HG03354 (cell line): Measurements from ENCODE around the gene CASKIN1.

Experiments used
- ATAC-seq: cut with Tn5 transposase; IDR thresholded peaks from one replicate; pipeline ENCODE4 v1.9.1; 2021; ENCODE audit warnings: mild to moderate bottlenecking; ENCODE audit not compliant: unreplicated experiment, poor library complexity, severe bottlenecking

Gene CASKIN1

DNA sequence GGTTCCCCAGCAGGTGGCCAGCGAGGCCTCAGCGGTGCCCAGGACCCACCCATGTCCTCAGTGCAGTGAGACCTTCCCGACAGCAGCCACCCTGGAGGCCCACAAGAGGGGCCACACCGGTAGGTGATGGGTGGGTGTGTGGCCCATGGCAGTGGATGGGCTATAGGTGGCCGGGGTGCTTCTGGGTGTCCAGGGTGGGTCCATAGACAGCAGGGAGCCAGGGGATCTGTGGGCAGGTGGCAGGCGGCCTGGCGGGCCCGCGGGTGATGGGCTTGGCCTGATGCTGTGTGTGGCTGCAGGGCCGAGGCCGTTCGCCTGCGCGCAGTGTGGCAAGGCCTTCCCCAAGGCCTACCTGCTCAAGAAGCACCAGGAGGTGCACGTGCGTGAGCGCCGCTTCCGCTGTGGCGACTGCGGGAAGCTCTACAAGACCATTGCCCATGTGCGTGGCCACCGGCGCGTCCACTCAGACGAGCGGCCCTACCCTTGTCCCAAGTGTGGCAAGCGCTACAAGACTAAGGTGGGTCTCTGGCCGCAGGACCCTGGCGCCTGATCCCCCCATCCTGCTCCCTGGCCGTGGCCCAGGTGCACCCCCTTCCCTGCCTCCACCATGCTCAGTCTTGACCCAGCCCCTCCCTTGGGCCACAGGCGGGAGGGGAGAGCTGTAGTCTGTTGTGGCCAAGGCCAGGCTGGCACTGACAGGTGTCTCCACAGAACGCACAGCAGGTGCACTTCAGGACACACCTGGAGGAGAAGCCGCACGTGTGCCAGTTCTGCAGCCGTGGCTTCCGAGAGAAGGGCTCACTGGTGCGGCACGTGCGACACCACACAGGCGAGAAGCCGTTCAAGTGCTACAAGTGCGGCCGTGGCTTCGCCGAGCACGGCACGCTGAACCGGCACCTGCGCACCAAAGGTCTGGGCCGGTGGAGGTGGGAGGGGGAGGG lies 37.7 kb upstream of the CASKIN1 start:
- no peak for ATAC-seq

DNA sequence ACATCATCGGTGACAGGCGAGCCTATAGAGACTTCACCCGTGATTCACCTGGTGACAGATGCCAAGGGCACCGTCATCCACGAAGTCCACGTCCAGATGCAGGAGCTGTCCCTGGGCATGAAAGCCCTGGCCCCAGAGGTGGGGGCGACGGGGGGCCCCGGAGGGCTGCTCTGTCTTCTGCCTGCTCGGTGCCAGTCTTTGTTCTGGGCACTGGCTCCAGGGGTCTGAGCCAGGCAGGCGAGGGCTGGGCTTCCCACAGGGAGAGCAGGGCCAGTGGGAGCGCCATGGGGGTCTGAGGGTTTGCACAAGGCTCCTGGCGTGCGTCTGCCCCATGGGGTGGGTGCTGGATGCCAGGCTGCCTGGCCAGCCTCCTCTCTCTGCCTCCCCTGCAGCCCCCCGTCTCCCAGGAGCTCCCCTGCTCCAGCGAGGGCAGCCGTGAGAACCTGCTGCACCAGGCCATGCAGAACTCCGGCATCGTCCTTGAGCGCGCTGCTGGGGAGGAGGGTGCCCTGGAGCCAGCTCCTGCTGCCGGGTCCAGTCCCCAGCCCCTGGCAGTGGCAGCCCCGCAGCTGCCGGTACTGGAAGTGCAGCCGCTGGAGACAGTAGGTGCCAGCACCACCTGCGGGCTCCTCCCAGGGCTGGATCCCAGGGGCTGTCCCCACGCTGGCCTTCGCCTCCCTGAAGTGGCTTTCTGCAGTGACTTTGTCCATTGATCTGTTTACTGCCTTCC lies 36.8 kb upstream of the CASKIN1 start:
- ATAC-seq = no peak

DNA sequence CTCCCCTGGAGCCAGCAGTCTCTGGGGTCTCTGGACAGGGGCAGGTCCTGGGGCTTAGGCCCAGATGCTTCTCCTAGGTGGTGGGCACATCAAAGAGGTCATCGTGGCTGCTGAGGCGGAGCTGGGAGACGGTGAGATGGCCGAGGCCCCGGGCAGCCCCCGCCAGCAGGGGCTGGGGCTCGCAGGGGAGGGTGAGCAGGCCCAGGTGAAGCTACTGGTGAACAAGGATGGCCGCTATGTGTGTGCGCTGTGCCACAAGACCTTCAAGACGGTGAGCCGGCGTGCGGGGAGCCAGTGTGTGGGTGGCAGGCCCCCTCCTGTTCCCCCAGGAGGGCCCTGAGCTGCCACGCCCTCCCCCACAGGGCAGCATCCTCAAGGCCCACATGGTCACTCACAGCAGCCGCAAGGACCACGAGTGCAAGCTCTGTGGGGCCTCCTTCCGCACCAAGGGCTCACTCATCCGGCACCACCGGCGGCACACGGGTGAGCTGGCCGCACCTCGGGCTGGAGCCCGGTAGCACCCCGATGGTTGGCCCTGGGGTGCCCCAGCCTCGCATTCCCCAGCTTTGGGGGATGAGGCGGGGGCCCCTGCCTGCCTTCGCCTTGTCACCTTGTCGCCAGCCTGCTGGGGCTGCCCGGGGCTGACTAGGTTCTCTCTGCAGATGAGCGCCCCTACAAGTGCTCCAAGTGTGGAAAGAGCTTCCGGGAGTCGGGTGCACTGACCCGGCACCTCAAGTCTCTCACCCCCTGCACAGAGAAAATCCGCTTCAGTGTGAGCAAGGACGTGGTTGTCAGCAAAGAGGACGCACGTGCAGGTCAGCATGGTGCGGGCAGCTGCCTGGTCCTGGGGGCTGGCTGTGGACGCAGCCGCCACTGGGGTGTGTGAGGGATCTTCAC lies 35.9 kb upstream of the CASKIN1 start:
- no peak for ATAC-seq

DNA sequence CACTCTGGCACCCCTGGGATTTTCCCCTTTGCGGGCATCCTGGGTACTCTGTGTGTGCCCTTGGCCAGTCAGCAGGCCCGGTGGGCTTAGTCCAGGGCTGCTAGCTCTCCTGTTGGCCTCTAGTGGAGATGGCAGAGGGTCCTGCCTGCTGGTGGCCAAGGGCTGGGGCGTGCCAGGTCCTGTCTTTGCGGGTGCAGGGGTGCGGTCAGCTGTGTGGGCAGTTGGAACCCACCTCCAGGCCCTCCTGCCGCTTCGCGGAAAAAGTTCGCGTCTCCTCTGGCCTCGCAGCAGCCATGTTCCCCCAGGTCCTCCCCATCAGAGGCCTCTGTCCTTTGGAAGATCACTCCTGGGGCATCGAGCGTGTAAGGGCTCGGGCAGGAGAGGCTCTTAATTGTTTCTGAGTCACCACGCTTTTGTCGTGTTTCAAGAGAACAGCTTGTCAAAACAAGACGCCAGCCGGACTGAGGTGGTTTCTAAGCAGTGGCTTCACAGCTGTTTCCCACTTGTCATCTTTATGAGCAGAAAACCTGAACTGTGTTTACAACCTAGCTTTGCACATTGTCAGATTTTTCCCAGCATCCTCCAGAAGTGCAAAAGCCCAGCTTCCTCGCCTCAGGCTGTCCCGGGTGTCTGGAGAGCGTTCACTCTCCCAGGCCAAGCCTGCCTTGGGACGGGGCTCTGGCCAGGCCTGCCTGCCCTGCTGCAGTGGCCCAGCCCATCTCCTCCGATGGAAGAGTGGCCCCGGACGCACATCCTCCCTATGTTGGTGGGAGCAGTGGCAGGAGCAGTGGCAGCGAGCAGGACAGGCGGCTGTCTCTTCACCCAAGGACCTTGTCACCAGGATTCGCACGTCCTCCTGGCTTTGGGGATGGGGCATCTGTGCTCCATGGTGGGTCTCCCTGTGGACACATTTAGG lies 34.9 kb upstream of the CASKIN1 start:
- ATAC-seq = no peak

DNA sequence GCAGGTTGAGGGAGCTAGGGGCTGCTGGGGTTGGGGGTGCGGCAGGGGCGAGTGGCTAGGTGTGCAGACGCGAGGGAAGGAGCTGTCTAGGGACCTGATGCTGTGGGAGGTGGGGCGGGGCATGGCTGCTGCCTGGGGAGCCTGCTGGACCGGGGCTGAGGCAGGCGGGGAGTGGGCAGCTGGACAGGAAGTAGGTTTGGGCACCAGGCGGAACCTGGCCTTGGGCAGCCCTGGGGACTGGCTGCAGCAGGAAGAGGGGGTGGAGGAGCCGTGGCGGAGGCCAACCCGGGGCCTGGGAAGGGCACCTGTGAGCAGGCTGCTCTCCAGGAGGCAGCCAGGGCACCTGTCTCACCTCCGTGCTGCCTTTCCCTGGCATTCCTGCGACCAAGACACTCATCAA lies 34.0 kb upstream of the CASKIN1 start:
- ATAC-seq = no peak

DNA sequence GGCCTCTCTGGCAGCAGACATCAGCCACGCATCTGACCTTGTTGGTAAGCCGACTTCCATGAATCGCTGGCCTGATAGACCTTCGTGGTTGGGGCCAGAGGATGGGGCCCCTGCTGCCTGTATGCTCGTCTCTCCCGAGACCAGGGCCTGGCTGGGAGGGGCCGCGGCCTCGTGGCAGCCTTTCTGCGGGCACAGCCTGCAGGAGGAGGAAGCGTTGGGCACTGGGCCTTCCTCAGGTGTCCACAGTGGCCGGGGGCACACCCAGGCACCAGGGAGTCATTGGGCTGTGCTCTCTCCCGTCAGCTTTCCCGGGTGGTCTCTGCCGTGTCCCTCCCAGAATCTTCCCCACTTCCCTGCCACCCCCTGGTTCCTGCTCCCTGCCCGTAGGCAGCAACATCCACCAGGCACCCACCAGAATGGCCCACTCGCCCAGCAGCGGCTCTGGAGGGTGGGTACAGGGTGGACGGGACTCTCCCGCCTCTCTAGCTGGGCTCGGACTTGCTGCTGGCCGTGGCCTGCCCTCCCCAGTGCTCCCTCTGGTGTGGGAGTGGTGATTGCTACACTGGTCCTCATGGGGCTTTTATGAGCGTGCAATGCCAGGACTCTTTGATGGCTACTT lies 33.3 kb upstream of the CASKIN1 start:
- ATAC-seq = no peak

DNA sequence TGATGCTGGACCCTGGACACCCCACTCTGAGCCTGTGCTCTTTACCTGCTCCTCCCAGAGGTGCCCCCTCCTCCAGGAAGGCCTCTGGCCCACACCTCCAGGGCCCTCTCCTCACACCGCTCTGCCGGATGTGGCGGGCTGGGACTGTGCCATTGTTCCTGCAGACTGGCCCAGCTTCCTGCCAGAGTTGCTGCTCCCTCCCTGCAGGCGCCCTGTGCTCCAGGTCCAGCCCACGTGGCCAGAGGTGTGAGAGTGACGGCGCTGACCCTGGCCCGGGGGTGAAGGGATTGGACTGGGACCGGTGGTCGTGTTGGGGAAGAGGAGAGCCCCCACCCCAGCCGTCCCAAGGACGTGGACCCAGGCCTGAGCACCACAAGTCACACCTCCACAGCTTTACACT lies 32.7 kb upstream of the CASKIN1 start:
- no peak for ATAC-seq

DNA sequence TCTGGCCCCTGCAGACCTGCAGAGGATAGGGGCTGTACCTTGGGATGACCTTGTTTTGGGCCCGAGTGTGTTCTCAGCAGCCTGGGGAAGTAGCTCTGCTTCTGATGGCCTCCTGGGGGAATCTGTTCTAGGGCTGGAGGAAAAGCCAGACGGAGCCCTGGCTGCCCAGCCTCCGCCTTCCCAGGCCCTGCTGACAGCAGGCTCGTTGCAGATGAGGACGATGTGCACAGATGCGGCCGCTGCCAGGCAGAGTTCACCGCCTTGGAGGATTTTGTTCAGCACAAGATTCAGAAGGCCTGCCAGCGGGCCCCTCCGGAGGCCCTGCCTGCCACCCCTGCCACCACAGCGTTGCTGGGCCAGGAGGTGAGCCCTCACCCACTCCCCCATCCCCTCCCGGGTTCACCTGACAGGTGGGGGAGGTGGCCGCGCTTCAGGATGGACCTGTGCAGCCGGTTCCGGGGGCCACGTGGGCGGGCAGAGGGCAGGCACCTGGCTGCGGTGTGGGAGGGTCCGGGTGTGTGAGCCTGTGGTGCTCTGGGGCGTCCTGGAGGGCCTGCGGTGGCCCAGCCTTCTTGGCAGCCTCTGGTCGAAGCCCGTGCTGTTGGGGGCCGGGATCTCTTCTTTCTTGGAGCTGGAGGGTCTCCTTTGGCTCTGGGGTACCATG lies 31.9 kb upstream of the CASKIN1 start:
- ATAC-seq = no peak

DNA sequence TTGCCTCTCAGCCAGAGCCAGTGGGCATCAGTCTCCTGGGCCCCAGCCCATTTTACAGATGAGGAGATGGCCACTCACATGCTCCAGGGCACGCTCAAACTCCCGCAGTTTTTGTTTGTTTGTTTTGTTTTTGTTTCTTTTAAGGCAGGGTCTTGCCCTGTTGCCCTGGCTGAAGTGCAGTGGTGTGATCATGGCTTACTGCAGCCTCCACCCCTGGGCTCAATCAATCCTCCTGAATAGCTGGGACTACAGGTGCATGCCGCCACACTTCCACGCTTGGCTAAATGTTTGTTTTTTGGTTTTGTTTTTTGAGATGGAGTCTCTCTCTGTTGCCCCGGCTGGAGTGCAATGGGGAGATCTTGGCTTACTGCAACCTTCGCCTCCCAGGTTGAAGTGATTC lies 30.5 kb upstream of the CASKIN1 start:
- ATAC-seq = no peak

DNA sequence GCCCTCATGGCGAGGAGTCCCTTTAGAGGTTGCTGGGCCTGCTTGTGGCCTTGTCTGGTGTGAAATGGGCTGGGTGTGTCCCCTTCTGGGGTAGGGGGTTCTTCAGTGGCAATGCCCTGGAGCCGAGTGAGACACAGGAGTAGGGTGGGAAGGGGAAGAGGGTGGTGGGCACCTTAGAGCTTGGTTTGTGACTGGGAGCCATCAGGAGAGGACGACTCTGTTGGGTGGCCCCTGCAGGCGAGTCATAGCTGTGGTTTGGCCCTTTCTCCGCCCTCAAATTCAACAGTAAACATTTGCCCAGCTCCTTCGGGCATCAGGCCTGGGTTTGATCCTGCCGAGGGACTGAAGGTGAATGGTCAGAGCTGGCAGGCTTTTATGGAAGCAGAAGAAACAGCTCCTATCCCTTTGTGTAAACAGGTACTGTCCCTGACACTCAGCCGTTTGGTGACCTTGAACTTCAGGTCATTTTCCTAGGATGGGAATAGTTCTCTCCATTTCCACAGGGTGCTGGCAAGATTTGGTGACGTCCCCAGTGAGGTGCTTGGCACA lies 29.9 kb upstream of the CASKIN1 start:
- no peak for ATAC-seq

DNA sequence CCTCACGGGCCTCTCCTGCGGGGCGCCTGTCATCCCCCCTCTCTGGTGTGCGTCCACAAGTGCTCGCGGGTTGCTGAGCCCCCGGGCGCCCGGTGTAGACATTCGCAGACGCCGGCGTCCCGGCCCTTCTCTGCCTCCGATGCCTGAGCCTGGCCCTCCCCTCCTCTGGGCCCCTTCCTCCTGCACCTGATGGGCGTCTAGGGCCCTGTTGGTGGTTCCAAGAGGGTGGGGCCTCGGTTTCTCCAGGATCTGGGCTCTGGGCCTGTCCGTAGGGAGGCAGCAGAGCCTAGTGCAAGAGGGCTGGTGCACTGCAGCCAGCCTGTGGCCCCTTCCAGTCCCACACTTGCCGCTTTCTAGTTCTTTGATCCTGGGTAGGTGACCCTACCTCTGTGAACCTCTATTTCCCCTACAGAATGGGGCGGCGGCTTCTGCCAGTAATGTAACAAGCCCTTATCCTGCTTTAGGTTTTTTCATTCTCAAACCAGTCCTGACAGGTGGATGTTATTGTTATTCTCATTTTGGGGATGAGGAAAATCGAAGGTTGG lies 27.6 kb upstream of the CASKIN1 start:
- ATAC-seq = peak; percentile 17

DNA sequence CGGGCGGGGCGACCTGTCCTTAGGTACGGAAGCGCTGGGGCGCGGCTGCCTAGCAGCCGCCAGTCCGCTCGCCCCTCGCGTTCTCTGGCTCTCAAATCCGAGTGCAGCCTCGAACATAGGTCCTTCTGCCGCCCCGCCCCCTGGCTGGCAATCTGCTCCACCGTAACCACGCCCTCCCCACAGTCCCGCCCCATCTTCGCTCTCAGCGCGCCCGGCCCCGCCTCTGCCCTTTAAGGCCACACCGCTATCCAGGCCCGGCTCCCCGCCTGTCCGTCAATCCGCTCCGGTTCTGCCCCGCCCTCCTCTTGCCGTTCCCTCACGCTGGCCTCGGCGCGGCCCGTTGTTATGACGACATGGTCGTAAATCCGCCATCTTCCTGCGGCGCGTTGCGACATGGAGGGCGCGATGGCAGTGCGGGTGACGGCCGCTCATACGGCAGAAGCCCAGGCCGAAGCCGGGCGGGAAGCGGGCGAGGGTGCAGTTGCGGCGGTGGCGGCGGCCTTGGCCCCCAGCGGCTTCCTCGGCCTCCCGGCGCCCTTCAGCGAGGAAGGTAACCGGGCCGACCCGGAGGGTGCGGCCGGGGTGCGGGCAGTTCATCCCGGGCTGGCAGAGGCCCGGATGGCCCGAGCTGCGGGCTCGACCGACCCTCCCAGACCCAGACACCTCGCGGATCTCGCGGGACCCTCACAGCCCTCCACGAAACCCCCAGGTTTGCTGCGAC lies 27.0 kb upstream of the CASKIN1 start, which contains the start of gene E4F1:
Gene E4F1 (plus strand): TSS at position 371 of the 721 bp plus-strand sequence. CDS start 23 bp downstream, at position 394.
- peak; percentile 88 for ATAC-seq

DNA sequence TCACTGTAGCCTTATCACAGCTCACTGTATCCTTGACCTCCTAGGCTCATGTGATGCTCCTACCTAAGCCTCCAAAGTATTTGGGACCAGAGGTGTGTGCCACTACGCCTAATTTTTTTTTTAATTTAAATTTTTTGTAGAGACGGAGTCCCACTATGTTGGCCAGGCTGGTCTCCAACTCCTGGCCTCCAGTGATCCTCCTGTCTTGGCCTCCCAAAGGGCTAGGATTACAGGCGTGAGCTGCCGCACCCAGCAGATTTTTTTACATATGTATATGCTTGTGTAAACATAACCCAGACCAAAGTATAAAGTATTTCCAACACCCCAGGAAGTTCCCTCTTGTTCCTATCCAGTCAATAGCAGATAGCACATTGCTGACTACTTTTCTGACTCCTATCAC lies 19.9 kb upstream of the CASKIN1 start:
- ATAC-seq = no peak

DNA sequence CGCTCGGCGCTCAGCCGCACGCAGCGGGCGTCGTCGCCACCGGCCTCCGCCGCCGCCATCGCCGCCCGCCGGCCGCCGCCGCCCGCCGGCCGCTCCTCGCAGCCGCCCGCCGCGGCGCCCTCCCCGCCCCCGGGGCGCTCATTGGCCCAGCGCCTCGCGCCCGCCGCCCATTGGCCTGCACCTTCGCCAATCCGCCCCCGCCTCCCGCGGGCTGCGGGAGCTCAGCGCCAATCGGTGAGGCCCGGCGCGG lies 18.2 kb upstream of the CASKIN1 start, which contains the start of gene PGP:
Gene PGP (minus strand): TSS at position 122 of the 250 bp plus-strand sequence. CDS start 63 bp downstream, at position 59.
- ATAC-seq = peak; percentile 84

DNA sequence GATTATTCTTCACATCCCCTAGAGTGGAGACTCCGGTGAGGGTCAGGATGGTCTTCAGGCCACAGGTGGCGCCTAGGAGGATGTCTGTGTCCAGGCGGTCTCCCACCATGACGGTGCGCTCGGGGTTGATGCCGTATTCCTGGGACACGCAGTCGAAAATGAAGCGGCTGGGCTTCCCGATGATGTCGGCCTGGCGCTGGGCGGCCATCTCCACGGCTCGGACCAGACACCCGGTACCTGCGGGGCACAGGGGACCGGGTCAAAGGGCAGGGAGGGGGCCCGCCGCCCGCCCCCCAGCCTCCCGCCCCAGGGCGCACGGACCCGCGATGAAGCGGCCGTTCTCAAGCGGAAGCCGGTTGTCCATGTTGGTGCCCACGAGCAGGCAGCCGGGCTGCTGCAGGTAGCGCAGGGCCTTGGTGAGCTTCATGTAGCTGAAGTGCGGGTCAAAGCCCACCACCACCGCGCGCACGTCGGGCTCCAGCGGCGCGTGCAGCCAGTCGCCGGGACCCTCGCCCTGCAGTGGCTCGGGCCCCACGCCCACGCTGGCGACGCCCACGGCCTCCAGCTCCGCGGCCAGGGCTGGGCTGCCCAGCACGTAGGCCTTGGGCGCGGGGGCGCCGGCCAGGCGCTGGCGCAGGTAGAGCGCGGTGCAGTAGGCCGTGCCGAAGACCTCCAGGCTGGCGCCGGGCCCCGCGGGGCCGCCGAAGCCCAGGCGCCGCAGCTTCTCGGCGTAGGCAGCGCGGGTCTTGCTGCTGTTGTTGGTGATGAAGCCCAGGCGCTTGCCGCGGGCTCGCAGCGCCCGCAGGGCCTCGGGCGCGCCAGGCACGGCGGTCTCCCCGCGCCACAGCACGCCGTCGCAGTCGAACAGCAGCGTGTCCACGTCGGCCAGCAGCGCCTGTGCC lies 17.7 kb upstream of the CASKIN1 start:
- peak; percentile 15 for ATAC-seq
